RWPE2 (cell line): Measurements from ENCODE around the gene MFAP5.
A peak's percentile ranks its signal among the peaks of the same experiment; 100 is the strongest.

ENCODE experiments used
- ATAC-seq: fragments of 200-7000 bp; cut with Tn5 transposase; 3 replicates; pipeline ENCODE4 v1.9.1; 2021; ENCODE audit warnings: low read depth
- DNase-seq: peaks from one replicate; pipeline ENCODE4 v3.0.0-alpha.2; 2020; ENCODE audit warnings: low spot score
- H3K27ac ChIP-seq: fragments of 450-650 bp; 2 replicates; pipeline ENCODE4 v1.5.1; 2017; ENCODE audit warnings: mild to moderate bottlenecking; ENCODE audit not compliant: poor library complexity, severe bottlenecking
- H3K27me3 ChIP-seq: fragments of 250-450 bp; sonication (Bioruptor Pico); 2 replicates; pipeline ENCODE4 v1.5.1; 2021; ENCODE audit warnings: mild to moderate bottlenecking, moderate library complexity; ENCODE audit not compliant: insufficient read depth, poor library complexity, severe bottlenecking
- H3K36me3 ChIP-seq: fragments of 250-450 bp; sonication (Bioruptor Pico); 2 replicates; pipeline ENCODE4 v1.5.1; 2020; ENCODE audit warnings: low read depth, mild to moderate bottlenecking, moderate library complexity
- H3K4me1 ChIP-seq: fragments of 250-450 bp; sonication (Bioruptor Pico); 2 replicates; pipeline ENCODE4 v1.5.1; 2021; ENCODE audit warnings: mild to moderate bottlenecking, moderate library complexity; ENCODE audit not compliant: insufficient read depth, poor library complexity, severe bottlenecking
- H3K4me3 ChIP-seq: fragments of 250-450 bp; sonication (Bioruptor Pico); 2 replicates; pipeline ENCODE4 v1.5.1; 2021; ENCODE audit warnings: mild to moderate bottlenecking, moderate library complexity; ENCODE audit not compliant: severe bottlenecking
- H3K9me3 ChIP-seq: fragments of 250-450 bp; sonication (Bioruptor Pico); 2 replicates; pipeline ENCODE4 v1.5.1; 2021; ENCODE audit warnings: mild to moderate bottlenecking, moderate library complexity; ENCODE audit not compliant: severe bottlenecking
- TF ChIP-seq, protein P1 (sequence below): fragments of 450-650 bp; IDR thresholded peaks from one replicate; pipeline ENCODE4 v1.5.1; 2017; ENCODE audit warnings: mild to moderate bottlenecking, moderate library complexity; ENCODE audit not compliant: poor library complexity, severe bottlenecking

MFAP5 gene

DNA sequence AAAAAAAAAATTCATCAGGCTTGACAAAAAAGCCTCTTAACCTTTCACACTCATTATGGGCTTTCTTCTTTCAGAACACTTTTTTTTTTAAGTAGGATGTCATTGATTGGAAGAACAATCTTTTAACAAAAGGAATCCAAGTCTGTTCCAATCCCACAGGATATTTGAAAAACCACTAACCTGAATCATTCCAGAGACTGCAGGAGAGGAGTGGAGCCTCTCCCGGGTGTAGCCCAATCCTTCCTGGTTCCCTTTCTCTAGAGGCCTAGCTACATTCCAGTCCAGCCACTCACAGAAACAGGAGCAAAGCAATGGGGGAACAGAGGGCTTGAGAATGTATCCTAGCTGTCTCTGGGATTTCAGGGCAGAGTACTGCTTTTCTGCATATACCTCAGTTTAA lies 4.3 kb downstream of the MFAP5 start:
- no peaks in the 10 kb centered on the region for H3K9me3 ChIP-seq
- H3K36me3 ChIP-seq: no peaks in the 10 kb centered on the region
- H3K4me1 ChIP-seq: peaks cover 10% of the 10 kb centered on the region
- no peaks in the 10 kb centered on the region for H3K27me3 ChIP-seq
- TF ChIP-seq, protein P1, sequence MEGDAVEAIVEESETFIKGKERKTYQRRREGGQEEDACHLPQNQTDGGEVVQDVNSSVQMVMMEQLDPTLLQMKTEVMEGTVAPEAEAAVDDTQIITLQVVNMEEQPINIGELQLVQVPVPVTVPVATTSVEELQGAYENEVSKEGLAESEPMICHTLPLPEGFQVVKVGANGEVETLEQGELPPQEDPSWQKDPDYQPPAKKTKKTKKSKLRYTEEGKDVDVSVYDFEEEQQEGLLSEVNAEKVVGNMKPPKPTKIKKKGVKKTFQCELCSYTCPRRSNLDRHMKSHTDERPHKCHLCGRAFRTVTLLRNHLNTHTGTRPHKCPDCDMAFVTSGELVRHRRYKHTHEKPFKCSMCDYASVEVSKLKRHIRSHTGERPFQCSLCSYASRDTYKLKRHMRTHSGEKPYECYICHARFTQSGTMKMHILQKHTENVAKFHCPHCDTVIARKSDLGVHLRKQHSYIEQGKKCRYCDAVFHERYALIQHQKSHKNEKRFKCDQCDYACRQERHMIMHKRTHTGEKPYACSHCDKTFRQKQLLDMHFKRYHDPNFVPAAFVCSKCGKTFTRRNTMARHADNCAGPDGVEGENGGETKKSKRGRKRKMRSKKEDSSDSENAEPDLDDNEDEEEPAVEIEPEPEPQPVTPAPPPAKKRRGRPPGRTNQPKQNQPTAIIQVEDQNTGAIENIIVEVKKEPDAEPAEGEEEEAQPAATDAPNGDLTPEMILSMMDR: no peak
- DNase-seq: no peak
- ATAC-seq: peak; percentile 87
- no peak overlapping the region for H3K4me3 ChIP-seq
- peak overlapping the region; percentile 82 for H3K27ac ChIP-seq

DNA sequence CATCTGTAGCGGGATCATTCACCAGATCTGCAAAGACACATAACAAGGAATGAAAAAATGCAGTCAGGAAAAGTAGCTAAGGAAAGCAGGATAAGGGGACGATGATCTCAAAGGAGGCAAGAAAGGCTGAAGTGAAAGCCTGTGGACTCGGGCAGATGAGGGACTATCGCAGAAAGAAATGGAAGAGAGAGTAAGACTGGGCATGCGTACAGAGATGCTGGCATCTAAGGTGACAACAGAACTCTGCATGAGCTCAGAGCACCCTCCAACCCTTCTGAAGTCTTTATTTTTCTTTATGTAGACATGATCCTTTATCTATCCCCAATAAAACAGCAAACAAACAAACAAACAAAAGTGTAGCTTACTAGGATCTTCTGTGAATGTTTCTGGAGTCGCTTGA lies 7.2 kb downstream of the MFAP5 start:
- no peaks in the 10 kb centered on the region for H3K36me3 ChIP-seq
- peaks cover 6% of the 10 kb centered on the region for H3K4me1 ChIP-seq
- no peak overlapping the region for H3K27ac ChIP-seq
- H3K27me3 ChIP-seq: no peaks in the 10 kb centered on the region
- TF ChIP-seq, protein P1: no peak
- H3K4me3 ChIP-seq: no peak overlapping the region
- DNase-seq (no peak), ATAC-seq (no peak)
- no peaks in the 10 kb centered on the region for H3K9me3 ChIP-seq

DNA sequence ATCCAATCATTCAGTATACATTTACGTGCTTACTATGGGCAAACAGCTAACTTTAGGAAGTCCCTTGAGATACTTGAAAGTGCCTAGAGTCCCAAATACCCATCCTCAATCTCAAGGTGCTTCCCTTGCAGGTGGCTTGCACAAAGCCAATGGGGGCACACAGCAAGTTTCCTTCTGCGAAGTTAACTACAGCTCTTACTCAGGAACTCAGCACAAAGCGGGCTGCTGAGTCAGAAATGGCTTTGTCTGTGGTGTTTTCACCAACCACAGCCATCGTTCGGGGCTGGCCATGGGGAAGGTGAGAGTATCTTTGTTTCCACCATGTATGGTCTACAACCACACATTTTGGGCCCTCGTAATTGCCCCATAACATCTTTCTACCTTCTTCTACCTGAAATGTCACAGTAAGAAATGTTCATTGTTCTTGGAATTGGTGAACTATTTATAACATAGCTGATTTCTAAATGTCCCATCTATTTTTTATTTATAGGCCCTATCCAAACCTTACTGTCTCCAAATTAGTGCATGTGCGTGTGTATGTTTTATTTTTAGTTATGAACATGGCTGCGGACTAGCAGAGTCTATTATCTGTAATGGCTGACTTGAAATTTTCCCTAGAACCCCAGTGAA lies 13.9 kb downstream of the MFAP5 start:
- no peaks in the 10 kb centered on the region for H3K36me3 ChIP-seq
- H3K27ac ChIP-seq: no peak overlapping the region
- DNase-seq (no peak), ATAC-seq (no peak)
- no peaks in the 10 kb centered on the region for H3K9me3 ChIP-seq
- no peaks in the 10 kb centered on the region for H3K27me3 ChIP-seq
- H3K4me3 ChIP-seq: no peak overlapping the region
- no peaks in the 10 kb centered on the region for H3K4me1 ChIP-seq
- TF ChIP-seq, protein P1: no peak

DNA sequence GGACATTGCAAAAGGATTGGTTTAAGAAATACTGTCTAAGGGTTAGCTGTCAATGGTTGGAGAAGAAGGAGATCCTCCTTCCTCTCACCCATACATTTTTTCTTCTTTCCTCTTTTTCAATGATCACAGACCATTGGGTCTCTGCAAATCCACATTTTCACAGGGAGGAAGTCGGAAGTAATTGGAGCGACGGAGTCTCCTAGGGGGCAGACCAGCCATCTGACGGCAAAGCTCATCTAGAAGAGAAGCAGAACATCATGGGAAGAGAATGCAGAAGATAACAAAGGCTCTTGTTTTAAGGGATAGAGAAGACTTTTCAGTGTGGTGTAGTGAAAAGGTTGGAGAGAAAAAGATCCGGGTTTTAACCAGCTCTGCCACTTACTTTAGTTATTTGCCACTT lies 14.7 kb downstream of the MFAP5 start:
- no peaks in the 10 kb centered on the region for H3K4me1 ChIP-seq
- no peak for ATAC-seq
- no peaks in the 10 kb centered on the region for H3K9me3 ChIP-seq
- TF ChIP-seq, protein P1: no peak
- H3K36me3 ChIP-seq: no peaks in the 10 kb centered on the region
- no peak for DNase-seq
- H3K4me3 ChIP-seq: no peak overlapping the region
- H3K27me3 ChIP-seq: no peaks in the 10 kb centered on the region
- H3K27ac ChIP-seq: no peak overlapping the region
